K562 (cell line): ENCODE results near the gene POLD2. TPM values are rescaled to one million over a fixed set of nuclear protein-coding genes. Genes with fewer than 3 reads are reported as not detected.
A peak's percentile ranks its signal among the peaks of the same experiment; 100 is the strongest.

ENCODE experiments used
- ATAC-seq: fragments of 200-7000 bp; cut with Tn5 transposase; 3 replicates; pipeline ENCODE4 v1.9.1; 2020; ENCODE audit warnings: moderate library complexity
- BruUV-seq: library from RNA; stranded (reverse); fragments of 400-500 nt; replicated peaks from 2 replicates; lab custom pipeline; 2021; lab: Mats Ljungman, UMichigan
- CTCF ChIA-PET: fragments of 300-600 bp; formaldehyde crosslinking; extraction: SDS; loops from one replicate; lab custom pipeline; 2021; ENCODE audit warnings: low intra/inter-chr PET ratio; lab: Yijun Ruan, JAX
- POLR2A ChIA-PET: fragments of 300-600, 350-650 bp; sonication (Branson Sonifier 250); formaldehyde crosslinking; extraction: SDS; loops from one replicate; lab custom pipeline; 2021; ENCODE audit warnings: antibody characterized with exemption, inconsistent platforms; lab: Yijun Ruan, JAX
- DNase-seq, 4 experiments: peaks; one replicate each; pipeline versions ENCODE4 v3.0.0 to v3.0.0-alpha.2; 2011 to 2018; ENCODE audit warnings: low spot score in 3 of 4, mixed read lengths in 3 of 4; ENCODE audit errors: extremely low read depth in 1 of 4
- FAIRE-seq: peaks from 2 replicates; lab custom pipeline; 2011; peaks lifted over from hg19 to GRCh38; lab: Jason Lieb, UNC
- H2AFZ ChIP-seq: 2 replicates; pipeline ENCODE4 v1.6.0; 2011; ENCODE audit warnings: low read depth, low read length, control low read depth, inconsistent platforms
- H3K27ac ChIP-seq: fragments of 200-600 bp; 3 replicates; pipeline ENCODE4 v1.8.0; 2011; ENCODE audit warnings: low read depth, mild to moderate bottlenecking, control low read depth, inconsistent platforms, low read length, moderate library complexity, mixed read lengths; ENCODE audit errors: extremely low read depth
- H3K27me3 ChIP-seq, 2 experiments: fragments of 300-600 bp in 1 of 2; 2 replicates in 1 of 2; 3 replicates in 1 of 2; pipeline versions ENCODE4 v1.6.0 to v1.8.0; 2011; ENCODE audit warnings: inconsistent platforms in 2 of 2, low read length in 2 of 2, mild to moderate bottlenecking in 1 of 2, mixed read lengths in 1 of 2, moderate library complexity in 1 of 2; ENCODE audit not compliant: control insufficient read depth in 2 of 2, insufficient read depth in 2 of 2
- H3K36me3 ChIP-seq: fragments of 300-600 bp; 3 replicates; pipeline ENCODE4 v1.8.0; 2011; ENCODE audit warnings: mild to moderate bottlenecking, low read length, inconsistent platforms; ENCODE audit not compliant: control insufficient read depth, insufficient read depth
- H3K4me1 ChIP-seq, 2 experiments: fragments of 200-600 bp in 1 of 2; replicated peaks in 1 of 2; 2 replicates in 1 of 2; 3 replicates in 1 of 2; pipeline versions ENCODE4 v1.5.1 to v1.8.0; 2011; ENCODE audit warnings: inconsistent platforms in 2 of 2, low read length in 2 of 2, mild to moderate bottlenecking in 1 of 2, mixed read lengths in 1 of 2, moderate library complexity in 1 of 2; ENCODE audit not compliant: control insufficient read depth in 2 of 2, insufficient read depth in 2 of 2
- H3K4me2 ChIP-seq: 2 replicates; pipeline ENCODE4 v1.6.1; 2011; ENCODE audit warnings: low read length, control low read depth, inconsistent platforms, mixed read lengths; ENCODE audit not compliant: insufficient read depth
- H3K4me3 ChIP-seq: fragments of 200-600 bp; sonication (generic), shearing (Covaris generic); 2 replicates; pipeline ENCODE4 v1.5.1; 2016; ENCODE audit warnings: control low read depth, inconsistent platforms
- H3K79me2 ChIP-seq: fragments of 200-600 bp; 3 replicates; pipeline ENCODE4 v1.8.0; 2011; ENCODE audit warnings: low read length, inconsistent platforms; ENCODE audit not compliant: control insufficient read depth, insufficient read depth
- H3K9ac ChIP-seq, 2 experiments: 2 replicates each; pipeline versions ENCODE4 v1.6.0 to v1.6.1; 2011; ENCODE audit warnings: low read depth in 2 of 2, low read length in 2 of 2, control low read depth in 1 of 2, inconsistent platforms in 1 of 2, mild to moderate bottlenecking in 1 of 2, mixed read lengths in 1 of 2; ENCODE audit not compliant: insufficient read depth in 1 of 2
- H3K9me1 ChIP-seq: one replicate; pipeline ENCODE4 v1.6.0; 2011; ENCODE audit warnings: inconsistent platforms, mild to moderate bottlenecking, low read length, moderate library complexity; ENCODE audit not compliant: control insufficient read depth, insufficient read depth
- H3K9me3 ChIP-seq: replicated peaks from 2 replicates; pipeline ENCODE4 v1.5.1; 2011; ENCODE audit warnings: low read depth, low read length, inconsistent platforms; ENCODE audit not compliant: control insufficient read depth, insufficient read depth
- H4K20me1 ChIP-seq: replicated peaks from 2 replicates; pipeline ENCODE4 v1.6.1; 2011; ENCODE audit warnings: low read length, inconsistent platforms, mixed read lengths; ENCODE audit not compliant: control insufficient read depth, insufficient read depth
- CSDE1 ChIP-seq, 2 experiments: fragments of 450-650 bp; IDR thresholded peaks; 2 replicates each; pipeline ENCODE4 v1.6.1; 2016; ENCODE audit warnings: mild to moderate bottlenecking in 1 of 2
- HBP1 ChIP-seq: fragments of 450-650 bp; formaldehyde crosslinking; IDR thresholded peaks from 2 replicates; pipeline ENCODE4 v1.4.0; 2022; ENCODE audit warnings: missing genetic modification characterization
- PRDM10 ChIP-seq: fragments of 450-650 bp; IDR thresholded peaks from 2 replicates; pipeline ENCODE4 v1.6.1; 2018; ENCODE audit not compliant: partially characterized antibody
- XRCC3 ChIP-seq: fragments of 450-650 bp; IDR thresholded peaks from 2 replicates; pipeline ENCODE4 v1.6.1; 2017; ENCODE audit warnings: mild to moderate bottlenecking, moderate library complexity
- ZNF395 ChIP-seq: fragments of 200-800 bp; sonication (Bioruptor generic); IDR thresholded peaks from 2 replicates; pipeline ENCODE4 v1.6.1; 2017; ENCODE audit warnings: missing genetic modification characterization, missing compliant biosample characterization
- ZNF589 ChIP-seq: fragments of 200-800 bp; sonication (Bioruptor generic); IDR thresholded peaks from 2 replicates; pipeline ENCODE4 v1.6.1; 2016; ENCODE audit warnings: low read depth, missing genetic modification characterization, missing compliant biosample characterization
- WGBS: fragments of 100-300 bp; shearing (Covaris generic); methylation state at CpG from one replicate; pipeline ENCODE4 v1.1.6; 2016; ENCODE audit warnings: low coverage, mixed read lengths; ENCODE audit not compliant: insufficient coverage; ENCODE audit errors: missing lambda C conversion rate; 5-methylcytosine and 5-hydroxymethylcytosine counted together
- in situ Hi-C: fragments of 300-500 bp; cut with MboI; formaldehyde crosslinking; loops from 4 replicates; pipeline ENCODE4 v1.15.0; 2018; ENCODE audit warnings: inconsistent platforms, mixed read lengths
- intact Hi-C: fragments of 100-400 bp; cut with micrococcal nuclease; formaldehyde crosslinking; loops from 2 replicates; pipeline ENCODE4 v1.14.2; 2022
- polyA plus RNA-seq, 8 experiments: library from polyadenylated mRNA; depleted of rRNA in 4 of 8; stranded (reverse) in 5 of 8; unstranded in 3 of 8; fragments of >200 nt; fragmentation: Nextera tagmentation in 2 of 8; fragmentation: Illumina TruSeq in 1 of 8; extraction: Ambion mirVana in 2 of 8; extraction: Trizol in 1 of 8; gene quantifications; 2 replicates each; pipeline versions ENCODE4 v1.2.1 to v1.2.3, GENCODE V29; 2011 to 2014; ENCODE audit warnings: inconsistent platforms in 1 of 8, missing spikeins in 1 of 8
- total RNA-seq, 7 experiments: library from RNA; depleted of rRNA in 6 of 7; stranded (reverse); fragments of >200 nt in 6 of 7; fragmentation: Illumina TruSeq in 2 of 7; extraction: Trizol in 2 of 7; gene quantifications; 2 replicates each; pipeline versions ENCODE4 v1.2.1 to v1.2.3, GENCODE V29; 2011 to 2021; ENCODE audit warnings: low replicate concordance in 1 of 7

The POLD2 gene
- total and polyA plus RNA-seq, 9 of the 15 experiments (the other 6 are each of a cell fraction or from before 2014, with no cell fraction given) = 29.7 to 259 (median 225) TPM

GRCh38 chr7:44101303-44101965 is 21.9 kb downstream of the POLD2 start (continued):
- TF ChIP-seq PRDM10 (no peak), CSDE1 (IDR thresholded peaks at IDR 0.05) (no peak)

- peak overlapping the region in 1 of 2 experiments; percentile 29; a peak in 1 of 4 replicates for H3K9ac ChIP-seq
- FAIRE-seq = no peak
- no TSS peak for BruUV-seq
- in situ Hi-C loops = no loop called here
- H3K27me3 ChIP-seq = peaks cover 15 to 23% of the 10 kb centered on the region in 2 experiments; a peak in 4 of 5 replicates
- intact Hi-C loops = no loop called here
- ATAC-seq = peak; percentile 29
- H3K27ac ChIP-seq = no peak overlapping the region
- H3K79me2 ChIP-seq = no peaks in the 10 kb centered on the region
- H3K4me3 ChIP-seq = no peak overlapping the region
- H3K9me3 ChIP-seq = no peaks in the 10 kb centered on the region
- H3K4me1 ChIP-seq = peaks cover 0 to 32% of the 10 kb centered on the region in 2 experiments; a peak in 4 of 5 replicates
- peak overlapping the region; percentile 71 for H2AFZ ChIP-seq
- ChIA-PET POLR2A (interaction anchor here (1.2 kb wide), 1 partner anchor 12 kb away, joined by 3 read pairs; no protein-coding TSS in a partner anchor), CTCF (no interaction called here)
- 33% methylated on average over 9 of the region's 10 CpGs for WGBS
- no peak for DNase-seq
- H3K9me1 ChIP-seq = no peaks in the 10 kb centered on the region
- no peak overlapping the region for H3K4me2 ChIP-seq
- no peaks in the 10 kb centered on the region for H3K36me3 ChIP-seq
- 0 out of 2 replicates have a peak, but pooled peaks cover 4% of the 10 kb centered on the region for H4K20me1 ChIP-seq
- TF ChIP-seq HBP1 (CRISPR knock-in tag) = no peak
- no peak for TF ChIP-seq XRCC3
- peak; percentile 83; the same call in 1 of the 2 replicates for TF ChIP-seq ZNF589 (CRISPR knock-in tag)
- 0 out of 2 replicates have a peak, but pooled peaks have one; percentile 23 for TF ChIP-seq ZNF395
These were observed 22.7 kb downstream of the POLD2 start for GRCh38 chr7:44100458-44101302.
